DMS 273 (cell line): Measurements from ENCODE around the gene INTS15.

Experiments
- DNase-seq: peaks from one replicate; lab custom pipeline; 2025; ENCODE audit not compliant: unreplicated experiment; lab: John Stamatoyannopoulos, UW

The INTS15 gene

GRCh38 chr7:6589829-6590644 is at the start of gene INTS15:
Gene INTS15 (plus strand): TSS chr7:6590021. CDS start chr7:6590284, 263 bp downstream.
- peak; percentile 96 for DNase-seq

GRCh38 chr7:6542368-6542767 is 47.5 kb upstream of the INTS15 start:
- no peak for DNase-seq

GRCh38 chr7:6545398-6546126 is 44.3 kb upstream of the INTS15 start:
- no peak for DNase-seq

- peak; percentile 31 for DNase-seq
Observed at GRCh38 chr7:6546498-6547251, 43.1 kb upstream of the INTS15 start.

GRCh38 chr7:6547400-6547799 is 42.4 kb upstream of the INTS15 start:
- no peak for DNase-seq

GRCh38 chr7:6551016-6551511 is 38.8 kb upstream of the INTS15 start, which contains the start of gene GRID2IP:
Gene GRID2IP (minus strand): TSS chr7:6551461. CDS start chr7:6551436, 25 bp downstream.
- DNase-seq = no peak

- no peak for DNase-seq
Observed at GRCh38 chr7:6553448-6554044, 36.3 kb upstream of the INTS15 start.

- no peak for DNase-seq
Observed at GRCh38 chr7:6554848-6555247, 35.0 kb upstream of the INTS15 start.

GRCh38 chr7:6556196-6556595 is 33.6 kb upstream of the INTS15 start:
- DNase-seq = peak; percentile 32

GRCh38 chr7:6558837-6559236 is 31.0 kb upstream of the INTS15 start:
- DNase-seq = peak; percentile 95

GRCh38 chr7:6559896-6560295 is 29.9 kb upstream of the INTS15 start:
- no peak for DNase-seq

- no peak for DNase-seq
Observed at GRCh38 chr7:6562106-6562505, 27.7 kb upstream of the INTS15 start.

- no peak for DNase-seq
Observed at GRCh38 chr7:6563936-6564770, 25.7 kb upstream of the INTS15 start.

- no peak for DNase-seq
Observed at GRCh38 chr7:6565655-6566054, 24.2 kb upstream of the INTS15 start.

GRCh38 chr7:6567886-6568285 is 21.9 kb upstream of the INTS15 start:
- no peak for DNase-seq

GRCh38 chr7:6571160-6571779 is 18.6 kb upstream of the INTS15 start:
- peak; percentile 51 for DNase-seq

- DNase-seq = no peak
Observed at GRCh38 chr7:6575281-6576023, 14.4 kb upstream of the INTS15 start.

- peak; percentile 51 for DNase-seq
Observed at GRCh38 chr7:6576024-6576866, 13.6 kb upstream of the INTS15 start.
